Measurements from ENCODE around the gene BEAN1.

DNA sequence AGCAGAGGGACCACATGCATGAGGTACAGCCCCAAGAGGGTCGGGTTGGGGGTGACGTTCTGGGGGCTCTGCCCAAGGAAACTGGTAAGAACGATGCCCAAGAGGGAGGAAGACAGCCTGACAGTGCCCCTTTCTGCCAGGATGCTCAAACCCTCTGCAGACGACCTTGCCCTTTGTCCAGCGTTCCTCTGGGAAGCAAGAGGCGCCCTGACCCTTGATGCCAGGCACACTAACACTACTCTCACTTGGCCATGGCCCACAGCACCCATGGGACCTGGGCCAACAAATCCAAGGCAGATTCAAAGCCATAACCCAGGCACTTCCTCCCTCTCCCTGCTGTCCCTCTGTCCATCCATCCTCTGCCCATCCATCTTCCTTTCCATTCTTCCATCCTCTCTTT, 102.4 kb downstream of the BEAN1 start:
- TF ChIP-seq RFX1 (IDR thresholded peaks at IDR 0.05) (no peak), NFE2 (IDR thresholded peaks at IDR 0.05; ENCODE audit: low read depth) (no peak), KDM1A (IDR thresholded peaks at IDR 0.05) (no peak), SP1 (CRISPR knock-in tag; IDR thresholded peaks at IDR 0.05) (no peak), CC2D1A (IDR thresholded peaks at IDR 0.05) (no peak), YY1 (IDR thresholded peaks at IDR 0.05; ENCODE audit: borderline replicate concordance in 1 of 3, control insufficient read depth in 1 of 3, extremely low read depth in 1 of 3, insufficient read depth in 3 of 3, insufficient read length in 1 of 3, insufficient replicate concordance in 2 of 3, low read depth in 1 of 3, low read length in 2 of 3) (no peak), ELF1 (tag; IDR thresholded peaks at IDR 0.05) (no peak), ZKSCAN1 (IDR thresholded peaks at IDR 0.05; ENCODE audit: low read depth, low read length) (no peak), ZKSCAN8 (CRISPR knock-in tag; IDR thresholded peaks at IDR 0.05) (no peak)
- TF ChIP-seq, protein P1, sequence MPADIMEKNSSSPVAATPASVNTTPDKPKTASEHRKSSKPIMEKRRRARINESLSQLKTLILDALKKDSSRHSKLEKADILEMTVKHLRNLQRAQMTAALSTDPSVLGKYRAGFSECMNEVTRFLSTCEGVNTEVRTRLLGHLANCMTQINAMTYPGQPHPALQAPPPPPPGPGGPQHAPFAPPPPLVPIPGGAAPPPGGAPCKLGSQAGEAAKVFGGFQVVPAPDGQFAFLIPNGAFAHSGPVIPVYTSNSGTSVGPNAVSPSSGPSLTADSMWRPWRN (IDR thresholded peaks at IDR 0.05; ENCODE audit: low read depth): no peak
- TF ChIP-seq, protein P2, sequence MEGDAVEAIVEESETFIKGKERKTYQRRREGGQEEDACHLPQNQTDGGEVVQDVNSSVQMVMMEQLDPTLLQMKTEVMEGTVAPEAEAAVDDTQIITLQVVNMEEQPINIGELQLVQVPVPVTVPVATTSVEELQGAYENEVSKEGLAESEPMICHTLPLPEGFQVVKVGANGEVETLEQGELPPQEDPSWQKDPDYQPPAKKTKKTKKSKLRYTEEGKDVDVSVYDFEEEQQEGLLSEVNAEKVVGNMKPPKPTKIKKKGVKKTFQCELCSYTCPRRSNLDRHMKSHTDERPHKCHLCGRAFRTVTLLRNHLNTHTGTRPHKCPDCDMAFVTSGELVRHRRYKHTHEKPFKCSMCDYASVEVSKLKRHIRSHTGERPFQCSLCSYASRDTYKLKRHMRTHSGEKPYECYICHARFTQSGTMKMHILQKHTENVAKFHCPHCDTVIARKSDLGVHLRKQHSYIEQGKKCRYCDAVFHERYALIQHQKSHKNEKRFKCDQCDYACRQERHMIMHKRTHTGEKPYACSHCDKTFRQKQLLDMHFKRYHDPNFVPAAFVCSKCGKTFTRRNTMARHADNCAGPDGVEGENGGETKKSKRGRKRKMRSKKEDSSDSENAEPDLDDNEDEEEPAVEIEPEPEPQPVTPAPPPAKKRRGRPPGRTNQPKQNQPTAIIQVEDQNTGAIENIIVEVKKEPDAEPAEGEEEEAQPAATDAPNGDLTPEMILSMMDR (IDR thresholded peaks at IDR 0.05 in 2 of 3, conservative IDR thresholded peaks at IDR 0.05 in 1 of 3; ENCODE audit: insufficient read depth in 2 of 3, low read depth in 1 of 3, low read length in 3 of 3): no peak
- TF ChIP-seq, protein P3, sequence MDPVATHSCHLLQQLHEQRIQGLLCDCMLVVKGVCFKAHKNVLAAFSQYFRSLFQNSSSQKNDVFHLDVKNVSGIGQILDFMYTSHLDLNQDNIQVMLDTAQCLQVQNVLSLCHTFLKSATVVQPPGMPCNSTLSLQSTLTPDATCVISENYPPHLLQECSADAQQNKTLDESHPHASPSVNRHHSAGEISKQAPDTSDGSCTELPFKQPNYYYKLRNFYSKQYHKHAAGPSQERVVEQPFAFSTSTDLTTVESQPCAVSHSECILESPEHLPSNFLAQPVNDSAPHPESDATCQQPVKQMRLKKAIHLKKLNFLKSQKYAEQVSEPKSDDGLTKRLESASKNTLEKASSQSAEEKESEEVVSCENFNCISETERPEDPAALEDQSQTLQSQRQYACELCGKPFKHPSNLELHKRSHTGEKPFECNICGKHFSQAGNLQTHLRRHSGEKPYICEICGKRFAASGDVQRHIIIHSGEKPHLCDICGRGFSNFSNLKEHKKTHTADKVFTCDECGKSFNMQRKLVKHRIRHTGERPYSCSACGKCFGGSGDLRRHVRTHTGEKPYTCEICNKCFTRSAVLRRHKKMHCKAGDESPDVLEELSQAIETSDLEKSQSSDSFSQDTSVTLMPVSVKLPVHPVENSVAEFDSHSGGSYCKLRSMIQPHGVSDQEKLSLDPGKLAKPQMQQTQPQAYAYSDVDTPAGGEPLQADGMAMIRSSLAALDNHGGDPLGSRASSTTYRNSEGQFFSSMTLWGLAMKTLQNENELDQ (CRISPR knock-in tag; IDR thresholded peaks at IDR 0.05; ENCODE audit: borderline replicate concordance): no peak

All from K562 (cell line).